ENCODE results near the gene TRABD2A. TPM values are rescaled to one million over a fixed set of nuclear protein-coding genes. Genes with fewer than 3 reads are reported as not detected.

The TRABD2A gene
- total RNA-seq, 2 donors from 2014 or later: 0.52 to 5.3 TPM

DNA sequence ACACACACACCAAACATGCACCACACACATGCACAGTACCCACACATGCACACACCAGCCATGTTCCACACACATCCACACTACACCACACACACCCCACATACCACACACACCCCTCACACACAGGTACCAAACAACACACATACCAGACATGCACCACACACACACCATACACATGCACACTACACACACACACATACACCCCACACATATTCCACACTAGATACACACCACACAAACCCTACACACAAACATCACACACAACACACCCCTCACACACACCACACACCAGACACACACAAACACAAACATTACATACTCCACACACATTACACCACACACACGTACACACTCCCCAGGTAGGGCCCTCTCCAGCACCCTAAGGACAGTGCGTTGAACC lies 51.2 kb downstream of the TRABD2A start:
- H3K36me3 ChIP-seq (replicated peaks in 1 of 2; ENCODE audit: insufficient read depth in 1 of 2, low read depth in 2 of 2): no peaks in the 10 kb centered on the region
- no peak for DNase-seq
- no peak overlapping the region for H3K27ac ChIP-seq
- WGBS, 2 donors: 68 to 73% methylated on average over 2 of the region's 2 CpGs
- TF ChIP-seq POLR2A (IDR thresholded peaks at IDR 0.05): no peak
- TF ChIP-seq, protein P1, sequence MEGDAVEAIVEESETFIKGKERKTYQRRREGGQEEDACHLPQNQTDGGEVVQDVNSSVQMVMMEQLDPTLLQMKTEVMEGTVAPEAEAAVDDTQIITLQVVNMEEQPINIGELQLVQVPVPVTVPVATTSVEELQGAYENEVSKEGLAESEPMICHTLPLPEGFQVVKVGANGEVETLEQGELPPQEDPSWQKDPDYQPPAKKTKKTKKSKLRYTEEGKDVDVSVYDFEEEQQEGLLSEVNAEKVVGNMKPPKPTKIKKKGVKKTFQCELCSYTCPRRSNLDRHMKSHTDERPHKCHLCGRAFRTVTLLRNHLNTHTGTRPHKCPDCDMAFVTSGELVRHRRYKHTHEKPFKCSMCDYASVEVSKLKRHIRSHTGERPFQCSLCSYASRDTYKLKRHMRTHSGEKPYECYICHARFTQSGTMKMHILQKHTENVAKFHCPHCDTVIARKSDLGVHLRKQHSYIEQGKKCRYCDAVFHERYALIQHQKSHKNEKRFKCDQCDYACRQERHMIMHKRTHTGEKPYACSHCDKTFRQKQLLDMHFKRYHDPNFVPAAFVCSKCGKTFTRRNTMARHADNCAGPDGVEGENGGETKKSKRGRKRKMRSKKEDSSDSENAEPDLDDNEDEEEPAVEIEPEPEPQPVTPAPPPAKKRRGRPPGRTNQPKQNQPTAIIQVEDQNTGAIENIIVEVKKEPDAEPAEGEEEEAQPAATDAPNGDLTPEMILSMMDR (IDR thresholded peaks at IDR 0.05): no peak
- H3K9me3 ChIP-seq: no peaks in the 10 kb centered on the region
- intact Hi-C loops (cut with DNase I): no loop called here
- H3K4me3 ChIP-seq: no peak overlapping the region
- ATAC-seq: no peak
- no peaks in the 10 kb centered on the region for H3K27me3 ChIP-seq
- no peaks in the 10 kb centered on the region for H3K4me1 ChIP-seq

DNA sequence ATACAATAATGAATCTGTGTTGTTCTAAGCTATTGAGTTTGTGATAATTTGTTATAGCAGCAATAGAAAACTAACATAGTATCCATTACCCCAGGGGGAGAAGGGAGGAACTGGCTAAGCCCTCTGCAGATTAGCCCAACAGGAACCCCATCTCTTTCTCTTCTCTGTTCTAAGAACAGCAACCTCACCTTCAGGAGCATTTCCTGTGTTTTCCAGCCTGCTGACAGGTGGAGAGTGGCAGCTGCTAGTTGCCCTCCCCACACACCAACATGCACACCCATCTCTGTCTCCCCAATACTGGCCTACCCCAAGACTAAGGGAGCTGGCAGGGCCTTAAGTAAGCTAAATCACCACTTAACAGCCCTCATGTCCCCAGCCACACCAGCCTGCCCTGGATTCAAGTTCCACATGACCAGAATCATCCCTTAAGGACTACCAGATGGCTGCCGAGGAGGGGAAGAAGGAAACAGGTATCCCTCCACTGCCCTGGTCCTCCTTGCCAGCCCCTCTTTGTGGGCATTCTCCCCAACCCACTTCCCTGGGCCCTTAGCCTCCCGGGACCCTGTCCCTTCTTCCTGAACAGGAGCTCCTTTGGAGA lies 52.8 kb downstream of the TRABD2A start:
- no peak for ATAC-seq
- WGBS, 2 donors: 72 to 83% methylated on average over 2 of the region's 2 CpGs

DNA sequence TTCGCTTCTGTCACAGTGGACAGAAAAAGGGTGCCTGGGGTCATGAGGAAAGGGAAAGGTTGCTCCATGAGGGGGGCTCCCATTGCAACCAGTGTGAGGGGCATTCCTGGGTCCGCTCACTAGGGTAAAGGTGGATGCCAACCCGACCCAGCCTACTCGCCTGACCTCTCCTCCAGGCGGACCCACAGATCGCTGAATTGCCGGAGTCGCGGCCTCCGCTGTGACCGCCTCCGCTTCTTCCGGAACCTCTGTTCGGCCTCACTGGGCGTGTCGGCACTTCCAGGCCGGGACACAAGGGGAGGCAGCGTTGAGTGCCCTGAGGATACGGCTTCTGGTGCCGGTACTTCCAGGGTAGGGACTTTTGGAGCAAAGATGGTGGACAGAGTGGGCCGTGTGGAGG lies 57.1 kb downstream of the TRABD2A start:
- Histone ChIP-seq H3K36me3 (replicated peaks in 1 of 2; ENCODE audit: insufficient read depth in 1 of 2, low read depth in 2 of 2) (no peaks in the 10 kb centered on the region), H3K27me3 (no peaks in the 10 kb centered on the region), H3K4me1 (no peaks in the 10 kb centered on the region), H3K27ac (no peak overlapping the region), H3K4me3 (no peak overlapping the region), H3K9me3 (no peaks in the 10 kb centered on the region)
- WGBS, 2 donors: 91% methylated on average over 11 to 17 of the region's 21 CpGs
- ATAC-seq: no peak
- no peak for DNase-seq
- TF ChIP-seq, protein P1 (IDR thresholded peaks at IDR 0.05): no peak
- TF ChIP-seq POLR2A (IDR thresholded peaks at IDR 0.05): no peak
- intact Hi-C loops (cut with DNase I): no loop called here

More for the DNA sequence above, 52.8 kb downstream of the TRABD2A start:
- no peaks in the 10 kb centered on the region for H3K4me1 ChIP-seq
- no peaks in the 10 kb centered on the region for H3K27me3 ChIP-seq
- intact Hi-C loops (cut with DNase I): no loop called here
- H3K27ac ChIP-seq: no peak overlapping the region
- no peak overlapping the region for H3K4me3 ChIP-seq
- TF ChIP-seq POLR2A (IDR thresholded peaks at IDR 0.05): no peak
- TF ChIP-seq, protein P1 (IDR thresholded peaks at IDR 0.05): no peak
- no peaks in the 10 kb centered on the region for H3K36me3 ChIP-seq (replicated peaks in 1 of 2; ENCODE audit: insufficient read depth in 1 of 2, low read depth in 2 of 2)
- H3K9me3 ChIP-seq: no peaks in the 10 kb centered on the region
- no peak for DNase-seq

DNA sequence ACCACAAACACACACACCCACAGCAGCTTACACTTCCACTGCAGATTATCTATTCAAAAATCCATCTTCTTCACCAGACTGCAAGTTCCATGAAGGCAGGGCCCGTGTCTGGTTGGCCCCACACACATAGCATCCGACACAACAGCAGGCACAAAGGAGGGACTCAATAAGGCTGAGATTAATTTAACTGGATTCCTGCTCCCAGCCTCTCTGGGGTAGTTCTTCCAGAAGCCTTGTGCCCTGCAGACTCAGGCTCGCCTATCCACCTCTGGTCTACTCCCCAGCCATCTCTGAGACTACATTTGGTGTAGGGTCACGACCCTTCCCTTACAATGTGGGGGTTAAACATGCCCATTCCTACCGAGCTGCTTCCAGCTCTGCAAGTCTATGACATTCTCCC lies 57.7 kb downstream of the TRABD2A start:
- no peak for DNase-seq
- 79 to 81% methylated on average over 5 of the region's 5 CpGs for WGBS, 2 donors
- no peak for ATAC-seq
- Histone ChIP-seq H3K4me3 (no peak overlapping the region), H3K9me3 (no peaks in the 10 kb centered on the region), H3K27me3 (no peaks in the 10 kb centered on the region), H3K36me3 (replicated peaks in 1 of 2; ENCODE audit: insufficient read depth in 1 of 2, low read depth in 2 of 2) (no peaks in the 10 kb centered on the region), H3K4me1 (no peaks in the 10 kb centered on the region), H3K27ac (no peak overlapping the region)
- intact Hi-C loops (cut with DNase I): no loop called here
- TF ChIP-seq, protein P1 (IDR thresholded peaks at IDR 0.05): no peak
- TF ChIP-seq POLR2A (IDR thresholded peaks at IDR 0.05): no peak

DNA sequence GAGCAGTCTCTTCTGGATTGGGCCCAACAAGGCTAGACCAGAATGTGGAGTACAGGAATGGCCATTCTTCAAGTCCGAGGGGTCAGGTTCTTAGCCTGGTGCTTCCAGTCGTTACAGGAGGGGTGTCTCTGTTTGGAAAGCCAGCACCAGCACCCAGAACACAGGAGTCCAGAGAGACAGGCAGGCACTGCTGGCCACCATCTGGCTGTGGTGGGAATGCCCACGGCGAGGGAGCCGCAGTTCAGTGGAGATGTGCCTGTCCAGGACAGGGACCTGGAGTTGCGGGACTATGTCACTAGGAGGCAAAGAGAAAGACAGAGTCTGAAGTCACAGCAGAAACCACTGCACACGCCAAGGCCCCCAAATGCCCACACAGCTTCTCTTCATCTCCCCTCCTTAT lies 59.1 kb downstream of the TRABD2A start:
- no peaks in the 10 kb centered on the region for H3K4me1 ChIP-seq
- no peaks in the 10 kb centered on the region for H3K9me3 ChIP-seq
- no peak for ATAC-seq
- H3K27ac ChIP-seq: no peak overlapping the region
- no peaks in the 10 kb centered on the region for H3K27me3 ChIP-seq
- H3K4me3 ChIP-seq: no peak overlapping the region
- no peak for DNase-seq
- WGBS, 2 donors: 84 to 87% methylated on average over 7 of the region's 7 CpGs
- TF ChIP-seq POLR2A (IDR thresholded peaks at IDR 0.05): no peak
- TF ChIP-seq, protein P1 (IDR thresholded peaks at IDR 0.05): no peak
- intact Hi-C loops (cut with DNase I): no loop called here
- H3K36me3 ChIP-seq (replicated peaks in 1 of 2; ENCODE audit: insufficient read depth in 1 of 2, low read depth in 2 of 2): no peaks in the 10 kb centered on the region

Data from body of pancreas (tissue), 4 donors.